ENCODE measurements around the gene TUBB6. TPM values are rescaled to one million over a fixed set of nuclear protein-coding genes. Genes with fewer than 3 reads are reported as not detected.

TUBB6 gene
- total RNA-seq, 2 experiments from 2014 or later = 8.3 to 10.9 TPM

Other genes starting within 250 kb of the TUBB6 start
- gene ANKRD62, start 214.4 kb upstream of the TUBB6 start, total RNA-seq = not detected
- gene CIDEA, start 53.9 kb upstream of the TUBB6 start, total RNA-seq = not detected
- gene AFG3L2, start 69.0 kb downstream of the TUBB6 start, total RNA-seq = 10 to 100 TPM; 40.6 to 44.3 TPM
- 1 to 10 TPM; 4.8 to 6.1 TPM for gene PRELID3A, start 99.7 kb downstream of the TUBB6 start, total RNA-seq